Measurements from ENCODE around the gene PRKD1.

Gene PRKD1

GRCh38 chr14:29925101-29925722, 2.4 kb downstream of the PRKD1 start:
- H3K9me2 ChIP-seq (ENCODE audit: low read depth, low read length), result no peaks in the 10 kb centered on the region
- H3K27me3 ChIP-seq (ENCODE audit: insufficient read depth, low read length), result no peaks in the 10 kb centered on the region
- no peak overlapping the region for H3K4me3 ChIP-seq (ENCODE audit: low read depth, low read length, poor library complexity, severe bottlenecking)
- no peak overlapping the region for H3K27ac ChIP-seq (ENCODE audit: low read depth, low read length, poor library complexity, severe bottlenecking)
- no peaks in the 10 kb centered on the region for H3K9me3 ChIP-seq (ENCODE audit: low read length)
- H3K4me2 ChIP-seq (ENCODE audit: low read length), result no peak overlapping the region
- TF ChIP-seq CTCF (IDR thresholded peaks at IDR 0.05; ENCODE audit: low read length) (no peak), EZH2 (IDR thresholded peaks at IDR 0.05; ENCODE audit: borderline replicate concordance, low read length) (no peak)
- H3K9ac ChIP-seq (ENCODE audit: low read length), result no peak overlapping the region
- no peaks in the 10 kb centered on the region for H3K36me3 ChIP-seq (ENCODE audit: insufficient read depth, low read length)
- no peaks in the 10 kb centered on the region for H3K4me1 ChIP-seq (ENCODE audit: insufficient read depth, low read length, severe bottlenecking)
- no peaks in the 10 kb centered on the region for H3F3A ChIP-seq (ENCODE audit: insufficient read depth, low read length)
- H4K20me1 ChIP-seq (ENCODE audit: insufficient read depth, low read length), result no peaks in the 10 kb centered on the region
- no peaks in the 10 kb centered on the region for H3K79me2 ChIP-seq (ENCODE audit: insufficient read depth, low read length)
- H2AFZ ChIP-seq (ENCODE audit: low read length), result no peak overlapping the region

GRCh38 chr14:29919845-29920244, 7.8 kb downstream of the PRKD1 start:
- Histone ChIP-seq H3K4me3 (ENCODE audit: low read depth, low read length, poor library complexity, severe bottlenecking) (no peak overlapping the region), H3K79me2 (ENCODE audit: insufficient read depth, low read length) (no peaks in the 10 kb centered on the region), H3K27ac (ENCODE audit: low read depth, low read length, poor library complexity, severe bottlenecking) (no peak overlapping the region), H3K4me2 (ENCODE audit: low read length) (no peak overlapping the region), H3K9me3 (ENCODE audit: low read length) (no peaks in the 10 kb centered on the region), H3K9ac (ENCODE audit: low read length) (no peak overlapping the region), H3K36me3 (ENCODE audit: insufficient read depth, low read length) (no peaks in the 10 kb centered on the region), H3K9me2 (ENCODE audit: low read depth, low read length) (no peaks in the 10 kb centered on the region), H3K4me1 (ENCODE audit: insufficient read depth, low read length, severe bottlenecking) (no peaks in the 10 kb centered on the region), H3K27me3 (ENCODE audit: insufficient read depth, low read length) (no peaks in the 10 kb centered on the region), H2AFZ (ENCODE audit: low read length) (no peak overlapping the region), H4K20me1 (ENCODE audit: insufficient read depth, low read length) (no peaks in the 10 kb centered on the region), H3F3A (ENCODE audit: insufficient read depth, low read length) (no peaks in the 10 kb centered on the region)
- TF ChIP-seq CTCF (IDR thresholded peaks at IDR 0.05; ENCODE audit: low read length) (no peak), EZH2 (IDR thresholded peaks at IDR 0.05; ENCODE audit: borderline replicate concordance, low read length) (no peak)

GRCh38 chr14:29918981-29919380, 8.7 kb downstream of the PRKD1 start:
- H3K27me3 ChIP-seq (ENCODE audit: insufficient read depth, low read length), result no peaks in the 10 kb centered on the region
- no peak overlapping the region for H2AFZ ChIP-seq (ENCODE audit: low read length)
- H3K4me3 ChIP-seq (ENCODE audit: low read depth, low read length, poor library complexity, severe bottlenecking), result no peak overlapping the region
- H3K9me2 ChIP-seq (ENCODE audit: low read depth, low read length), result no peaks in the 10 kb centered on the region
- no peaks in the 10 kb centered on the region for H3K36me3 ChIP-seq (ENCODE audit: insufficient read depth, low read length)
- H4K20me1 ChIP-seq (ENCODE audit: insufficient read depth, low read length), result no peaks in the 10 kb centered on the region
- H3K9ac ChIP-seq (ENCODE audit: low read length), result no peak overlapping the region
- no peaks in the 10 kb centered on the region for H3K4me1 ChIP-seq (ENCODE audit: insufficient read depth, low read length, severe bottlenecking)
- no peak overlapping the region for H3K27ac ChIP-seq (ENCODE audit: low read depth, low read length, poor library complexity, severe bottlenecking)
- H3K9me3 ChIP-seq (ENCODE audit: low read length), result no peaks in the 10 kb centered on the region
- no peaks in the 10 kb centered on the region for H3K79me2 ChIP-seq (ENCODE audit: insufficient read depth, low read length)
- no peaks in the 10 kb centered on the region for H3F3A ChIP-seq (ENCODE audit: insufficient read depth, low read length)
- TF ChIP-seq CTCF (IDR thresholded peaks at IDR 0.05; ENCODE audit: low read length), result no peak
- no peak for TF ChIP-seq EZH2 (IDR thresholded peaks at IDR 0.05; ENCODE audit: borderline replicate concordance, low read length)
- no peak overlapping the region for H3K4me2 ChIP-seq (ENCODE audit: low read length)
